H9 (cell line): ENCODE measurements around the gene ASB7. TPM values are rescaled to one million over a fixed set of nuclear protein-coding genes. Genes with fewer than 3 reads are reported as not detected.

ENCODE experiments used
- DNase-seq: peaks from one replicate; pipeline ENCODE4 v3.0.0-alpha.2; 2017
- H2AFZ ChIP-seq: one replicate; pipeline ENCODE4 v1.6.1; 2013; ENCODE audit warnings: mild to moderate bottlenecking, low read length, control low read depth, moderate library complexity
- H2AK5ac ChIP-seq: 2 replicates; pipeline ENCODE4 v1.6.1; 2013; ENCODE audit warnings: low read length, control low read depth, mixed read lengths; ENCODE audit not compliant: insufficient read length
- H2BK120ac ChIP-seq: one replicate; pipeline ENCODE4 v1.6.1; 2013; ENCODE audit warnings: low read depth, mild to moderate bottlenecking, low read length, control low read depth, inconsistent platforms; ENCODE audit not compliant: poor library complexity, severe bottlenecking
- H2BK12ac ChIP-seq: 2 replicates; pipeline ENCODE4 v1.6.1; 2013; ENCODE audit warnings: low read length, control low read depth, mixed read lengths, low read depth; ENCODE audit not compliant: insufficient read length
- H2BK15ac ChIP-seq: 2 replicates; pipeline ENCODE4 v1.6.1; 2013; ENCODE audit warnings: low read depth, low read length, control low read depth
- H2BK20ac ChIP-seq: one replicate; pipeline ENCODE4 v1.6.1; 2013; ENCODE audit warnings: low read depth, mild to moderate bottlenecking, low read length, control low read depth, inconsistent platforms; ENCODE audit not compliant: poor library complexity, severe bottlenecking
- H2BK5ac ChIP-seq: 2 replicates; pipeline ENCODE4 v1.6.1; 2013; ENCODE audit warnings: low read length, control low read depth, mixed read lengths; ENCODE audit not compliant: insufficient read length
- H3K14ac ChIP-seq: 2 replicates; pipeline ENCODE4 v1.6.1; 2013; ENCODE audit warnings: low read length, control low read depth; ENCODE audit not compliant: insufficient read depth
- H3K18ac ChIP-seq: 2 replicates; pipeline ENCODE4 v1.6.1; 2013; ENCODE audit warnings: low read depth, mild to moderate bottlenecking, mixed read lengths, low read length, control low read depth; ENCODE audit not compliant: insufficient read length
- H3K23ac ChIP-seq: 2 replicates; pipeline ENCODE4 v1.6.1; 2013; ENCODE audit warnings: low read length, control low read depth, mixed read lengths, low read depth; ENCODE audit not compliant: insufficient read length
- H3K23me2 ChIP-seq: 2 replicates; pipeline ENCODE4 v1.6.1; 2013; ENCODE audit warnings: low read depth, mild to moderate bottlenecking, mixed read lengths, low read length, control low read depth; ENCODE audit not compliant: insufficient read length, poor library complexity, severe bottlenecking
- H3K27ac ChIP-seq: 2 replicates; pipeline ENCODE4 v1.5.1; 2013; ENCODE audit warnings: low read length, control low read depth, mixed read lengths, low read depth; ENCODE audit not compliant: insufficient read length
- H3K27me3 ChIP-seq: 2 replicates; pipeline ENCODE4 v1.6.1; 2013; ENCODE audit warnings: low read length, control low read depth, inconsistent platforms; ENCODE audit not compliant: insufficient read depth
- H3K4ac ChIP-seq: 2 replicates; pipeline ENCODE4 v1.6.1; 2013; ENCODE audit warnings: low read depth, mild to moderate bottlenecking, control low read depth, inconsistent platforms, low read length, moderate library complexity
- H3K4me1 ChIP-seq: 2 replicates; pipeline ENCODE4 v1.6.1; 2013; ENCODE audit warnings: low read length, control low read depth, inconsistent platforms; ENCODE audit not compliant: insufficient read depth
- H3K4me2 ChIP-seq: 2 replicates; pipeline ENCODE4 v1.6.1; 2013; ENCODE audit warnings: low read length, control low read depth, mixed read lengths; ENCODE audit not compliant: insufficient read length, insufficient read depth
- H3K56ac ChIP-seq: 2 replicates; pipeline ENCODE4 v1.6.1; 2013; ENCODE audit warnings: low read depth, mild to moderate bottlenecking, mixed read lengths, low read length, control low read depth; ENCODE audit not compliant: insufficient read length
- H3K79me1 ChIP-seq: 2 replicates; pipeline ENCODE4 v1.6.1; 2013; ENCODE audit warnings: low read depth, mild to moderate bottlenecking, moderate library complexity, low read length, control low read depth, inconsistent platforms; ENCODE audit not compliant: insufficient read depth, poor library complexity, severe bottlenecking
- H3K79me2 ChIP-seq: 2 replicates; pipeline ENCODE4 v1.6.1; 2013; ENCODE audit warnings: low read length, control low read depth, inconsistent platforms; ENCODE audit not compliant: insufficient read depth
- H3K9ac ChIP-seq: 2 replicates; pipeline ENCODE4 v1.6.1; 2013; ENCODE audit warnings: low read length, control low read depth, mixed read lengths; ENCODE audit not compliant: insufficient read length; ENCODE audit errors: extremely low read depth
- H3K9me3 ChIP-seq: one replicate; pipeline ENCODE4 v1.6.1; 2013; ENCODE audit warnings: low read depth, low read length, inconsistent platforms; ENCODE audit not compliant: control insufficient read depth
- H3T11ph ChIP-seq: one replicate; pipeline ENCODE4 v1.6.1; 2013; ENCODE audit warnings: mild to moderate bottlenecking, low read length, control low read depth, inconsistent platforms
- H4K20me1 ChIP-seq: one replicate; pipeline ENCODE4 v1.6.1; 2013; ENCODE audit not compliant: control insufficient read depth, insufficient read length, insufficient read depth
- H4K5ac ChIP-seq: 2 replicates; pipeline ENCODE4 v1.6.1; 2013; ENCODE audit warnings: low read depth, mild to moderate bottlenecking, mixed read lengths, low read length, control low read depth; ENCODE audit not compliant: insufficient read length
- H4K8ac ChIP-seq: replicated peaks from 2 replicates; pipeline ENCODE4 v1.6.1; 2013; ENCODE audit warnings: low read length, control low read depth, mixed read lengths, low read depth; ENCODE audit not compliant: insufficient read length
- H4K91ac ChIP-seq: 2 replicates; pipeline ENCODE4 v1.6.1; 2013; ENCODE audit warnings: low read depth, mild to moderate bottlenecking, moderate library complexity, mixed read lengths, low read length, control low read depth; ENCODE audit not compliant: insufficient read length
- H3K27ac Mint-ChIP-seq, 3 experiments: 2 replicates in 2 of 3; 3 replicates in 1 of 3; pipeline ENCODE4 v1.8.0; 2020 to 2021; ENCODE audit warnings: mixed read lengths in 3 of 3, mild to moderate bottlenecking in 1 of 3, moderate library complexity in 1 of 3
- H3K27me3 Mint-ChIP-seq: 2 replicates; pipeline ENCODE4 v1.8.0; 2021; ENCODE audit warnings: low read depth, mild to moderate bottlenecking, moderate library complexity, mixed read lengths
- H3K36me3 Mint-ChIP-seq, 3 experiments: 2 replicates in 2 of 3; 3 replicates in 1 of 3; pipeline ENCODE4 v1.8.0; 2020 to 2021; ENCODE audit warnings: low read depth in 3 of 3, mixed read lengths in 3 of 3; ENCODE audit not compliant: insufficient read depth in 1 of 3
- H3K4me1 Mint-ChIP-seq, 2 experiments: 2 replicates each; pipeline ENCODE4 v1.8.0; 2020; ENCODE audit warnings: mixed read lengths in 2 of 2
- H3K4me3 Mint-ChIP-seq, 2 experiments: 2 replicates in 1 of 2; 3 replicates in 1 of 2; pipeline ENCODE4 v1.8.0; 2020 to 2021; ENCODE audit warnings: mild to moderate bottlenecking in 2 of 2, mixed read lengths in 2 of 2, moderate library complexity in 1 of 2
- H3K9me3 Mint-ChIP-seq, 2 experiments: 2 replicates in 1 of 2; 3 replicates in 1 of 2; pipeline ENCODE4 v1.8.0; 2020; ENCODE audit warnings: mild to moderate bottlenecking in 2 of 2, mixed read lengths in 2 of 2, moderate library complexity in 1 of 2
- CTCF ChIP-seq: fragments of 200-600 bp; sonication (generic); conservative IDR thresholded peaks from 3 replicates; pipeline ENCODE4 v1.8.0; 2021; ENCODE audit warnings: antibody characterized with exemption, mild to moderate bottlenecking
- WGBS: extraction: QIAGEN DNeasy Blood & Tissue Kit; methylation state at CpG from one replicate; pipeline ENCODE4 v1.1.7; 2013; ENCODE audit warnings: missing lambda C conversion rate, low lambda C conversion rate, mixed read lengths; ENCODE audit not compliant: insufficient read length; ENCODE audit errors: extremely low coverage; 5-methylcytosine and 5-hydroxymethylcytosine counted together
- total RNA-seq: library from RNA; stranded (reverse); gene quantifications from 2 replicates; pipeline ENCODE4 v1.2.1, GENCODE V29; 2021

ASB7 gene
- total RNA-seq, 1 experiment from 2014 or later, result 12.8 TPM

- Mint-ChIP-seq H3K27me3 (no peaks in the 10 kb centered on the region), H3K36me3 (no peaks in the 10 kb centered on the region; a peak in 1 of 7 replicates), H3K9me3 (no peaks in the 10 kb centered on the region; a peak in 1 of 5 replicates), H3K27ac (no peak overlapping the region), H3K4me3 (no peak overlapping the region), H3K4me1 (peaks cover 9 to 12% of the 10 kb centered on the region in 2 experiments)
- no peak overlapping the region for H2AK5ac ChIP-seq
- no CpG with 5 or more reads among the region's 1 CpG for WGBS
- H4K20me1 ChIP-seq, result no peaks in the 10 kb centered on the region
- H3K9me3 ChIP-seq, result no peaks in the 10 kb centered on the region
- no peaks in the 10 kb centered on the region for H3K27me3 ChIP-seq
- no peak overlapping the region for H2BK120ac ChIP-seq
- no peak overlapping the region for H4K5ac ChIP-seq
- H3K23me2 ChIP-seq, result no peaks in the 10 kb centered on the region
- no peak overlapping the region for H3K23ac ChIP-seq
- H2BK5ac ChIP-seq, result no peak overlapping the region
- no peak overlapping the region for H3T11ph ChIP-seq
- no peak overlapping the region for H4K8ac ChIP-seq
- no peak overlapping the region for H2BK15ac ChIP-seq
- H3K79me1 ChIP-seq, result no peaks in the 10 kb centered on the region
- H3K79me2 ChIP-seq, result no peaks in the 10 kb centered on the region
- H3K27ac ChIP-seq, result no peak overlapping the region
- H2AFZ ChIP-seq, result no peak overlapping the region
- no peak overlapping the region for H3K18ac ChIP-seq
- no peaks in the 10 kb centered on the region for H3K4me1 ChIP-seq
- no peak overlapping the region for H3K4me2 ChIP-seq
- H3K9ac ChIP-seq, result no peak overlapping the region
- peak; percentile 63 for TF ChIP-seq CTCF
- no peak overlapping the region for H3K56ac ChIP-seq
- DNase-seq, result no peak
- no peak overlapping the region for H3K14ac ChIP-seq
- H2BK12ac ChIP-seq, result no peak overlapping the region
- H3K4ac ChIP-seq, result no peak overlapping the region
- no peak overlapping the region for H4K91ac ChIP-seq
- H2BK20ac ChIP-seq, result no peak overlapping the region
Measured at GRCh38 chr15:100650685-100651084, 48.3 kb downstream of the ASB7 start.
